CD4-positive, alpha-beta T cell (primary cell): Measurements from ENCODE around the gene FLRT1. TPM values are rescaled to one million over a fixed set of nuclear protein-coding genes. Genes with fewer than 3 reads are reported as not detected.

ENCODE experiments used
- ATAC-seq: fragments of 200-7000 bp; cut with Tn5 transposase; one replicate; pipeline ENCODE4 v1.10.0; 2022; ENCODE audit warnings: mild to moderate bottlenecking; ENCODE audit not compliant: poor library complexity
- CTCF ChIA-PET: fragments of 350-600 bp; sonication (Branson Sonifier 250); formaldehyde crosslinking; loops from one replicate; lab custom pipeline; 2021; ENCODE audit warnings: antibody characterized with exemption, inconsistent platforms; lab: Charles Lee
- POLR2A ChIA-PET: fragments of 350-600 bp; sonication (Branson Sonifier 250); formaldehyde crosslinking; loops from one replicate; lab custom pipeline; 2021; ENCODE audit warnings: antibody characterized with exemption, inconsistent platforms; lab: Charles Lee
- DNase-seq, 14 experiments: peaks; one replicate each; pipeline ENCODE4 v3.0.0-alpha.2; 2013 to 2020; ENCODE audit warnings: mixed read lengths in 2 of 14
- H3K27ac ChIP-seq, 2 donors: one replicate each; pipeline versions ENCODE4 v1.5.1 to v1.7.0; 2013; ENCODE audit warnings: low read length in 2 of 2, low read depth in 1 of 2, mild to moderate bottlenecking in 1 of 2
- H3K27me3 ChIP-seq, 2 experiments: 1 replicate in 1 of 2; 2 replicates in 1 of 2; pipeline versions ENCODE4 v1.6.1 to v1.7.0; 2013; ENCODE audit warnings: low read length in 2 of 2, control low read depth in 1 of 2, mild to moderate bottlenecking in 1 of 2, moderate library complexity in 1 of 2; ENCODE audit not compliant: insufficient read depth in 2 of 2, control insufficient read depth in 1 of 2
- H3K36me3 ChIP-seq: one replicate; pipeline ENCODE4 v1.6.1; 2013; ENCODE audit warnings: low read length, control low read depth; ENCODE audit not compliant: insufficient read depth
- H3K4me1 ChIP-seq: one replicate; pipeline ENCODE4 v1.6.1; 2013; ENCODE audit warnings: low read length, control low read depth; ENCODE audit not compliant: insufficient read depth
- H3K4me3 ChIP-seq: one replicate; pipeline ENCODE4 v1.5.1; 2013; ENCODE audit warnings: mild to moderate bottlenecking, low read length, moderate library complexity
- H3K9me3 ChIP-seq, 2 experiments: 1 replicate in 1 of 2; 2 replicates in 1 of 2; pipeline versions ENCODE4 v1.6.1 to v1.7.0; 2013; ENCODE audit warnings: low read length in 2 of 2, mild to moderate bottlenecking in 2 of 2, control low read depth in 1 of 2, moderate library complexity in 1 of 2; ENCODE audit not compliant: control insufficient read depth in 1 of 2, insufficient read depth in 1 of 2
- H3K27ac Mint-ChIP-seq: one replicate; pipeline ENCODE4 v1.8.0; 2020; ENCODE audit warnings: mixed read lengths
- H3K27me3 Mint-ChIP-seq: one replicate; pipeline ENCODE4 v1.8.0; 2021; ENCODE audit warnings: mixed read lengths
- H3K36me3 Mint-ChIP-seq: one replicate; pipeline ENCODE4 v1.8.0; 2021; ENCODE audit warnings: low read depth, mixed read lengths
- H3K4me1 Mint-ChIP-seq: one replicate; pipeline ENCODE4 v1.8.0; 2021; ENCODE audit warnings: low read depth, mixed read lengths
- H3K4me3 Mint-ChIP-seq: one replicate; pipeline ENCODE4 v1.8.0; 2020; ENCODE audit warnings: mild to moderate bottlenecking, mixed read lengths
- H3K9me3 Mint-ChIP-seq: one replicate; pipeline ENCODE4 v1.8.0; 2020; ENCODE audit warnings: mixed read lengths
- CTCF ChIP-seq: fragments of 200-600 bp; IDR thresholded peaks from one replicate; pipeline ENCODE4 v1.8.0; 2022; ENCODE audit warnings: antibody characterized with exemption, mild to moderate bottlenecking
- intact Hi-C, 2 experiments: fragments of 100-400 bp; cut with DNase I in 1 of 2; cut with micrococcal nuclease in 1 of 2; formaldehyde crosslinking; loops; one replicate each; pipeline versions ENCODE4 v1.15.1 to v1.9.0; 2023 to 2025; cut with DNase I, micrococcal nuclease
- total RNA-seq, 174 experiments: library from RNA in 2 of 174; stranded (reverse) in 2 of 174; gene quantifications; one replicate each; pipeline ENCODE4 v1.2.3 and lab custom pipeline; 2021 to 2026

The FLRT1 gene
- total RNA-seq, 2 experiments from 2014 or later: not detected

GRCh38 chr11:64015935-64016845, 19.5 kb upstream of the FLRT1 start:
- intact Hi-C loops: no loop called here

GRCh38 chr11:64017945-64018224, 17.8 kb upstream of the FLRT1 start:
- CTCF ChIA-PET: no interaction called here

More at GRCh38 chr11:64015935-64016845, 19.5 kb upstream of the FLRT1 start:
- Mint-ChIP-seq H3K36me3 (no peaks in the 10 kb centered on the region), H3K27ac (no peak overlapping the region), H3K9me3 (no peaks in the 10 kb centered on the region), H3K4me1 (no peaks in the 10 kb centered on the region), H3K27me3 (peaks cover 2% of the 10 kb centered on the region), H3K4me3 (no peak overlapping the region)
- POLR2A ChIA-PET: interaction anchor here (0.7 kb wide), 1 partner anchor 12 kb away, joined by 3 read pairs; no protein-coding TSS in a partner anchor
- DNase-seq (no peak), ATAC-seq (no peak)
- H3K4me3 ChIP-seq: no peak overlapping the region
- H3K4me1 ChIP-seq: no peaks in the 10 kb centered on the region
- peaks cover 0 to 6% of the 10 kb centered on the region in 2 experiments for H3K9me3 ChIP-seq
- CTCF ChIA-PET: no interaction called here
- no peak for TF ChIP-seq CTCF
- H3K36me3 ChIP-seq: no peaks in the 10 kb centered on the region
- no peak overlapping the region for H3K27ac ChIP-seq
- H3K27me3 ChIP-seq: no peaks in the 10 kb centered on the region

GRCh38 chr11:64018310-64018709, 17.4 kb upstream of the FLRT1 start:
- Mint-ChIP-seq H3K27ac (no peak overlapping the region), H3K27me3 (no peaks in the 10 kb centered on the region), H3K9me3 (no peaks in the 10 kb centered on the region), H3K4me1 (no peaks in the 10 kb centered on the region), H3K36me3 (no peaks in the 10 kb centered on the region), H3K4me3 (no peak overlapping the region)
- intact Hi-C loops: no loop called here
- H3K36me3 ChIP-seq: no peaks in the 10 kb centered on the region
- DNase-seq (no peak), ATAC-seq (no peak)
- H3K27me3 ChIP-seq: no peaks in the 10 kb centered on the region
- no peak overlapping the region for H3K27ac ChIP-seq
- ChIA-PET POLR2A (no interaction called here), CTCF (no interaction called here)
- no peak overlapping the region for H3K4me3 ChIP-seq
- no peaks in the 10 kb centered on the region for H3K4me1 ChIP-seq
- TF ChIP-seq CTCF: no peak
- no peaks in the 10 kb centered on the region for H3K9me3 ChIP-seq

More at GRCh38 chr11:64017945-64018224, 17.8 kb upstream of the FLRT1 start:
- Histone ChIP-seq H3K27me3 (no peaks in the 10 kb centered on the region), H3K4me1 (no peaks in the 10 kb centered on the region), H3K27ac (no peak overlapping the region), H3K9me3 (no peaks in the 10 kb centered on the region), H3K36me3 (no peaks in the 10 kb centered on the region), H3K4me3 (no peak overlapping the region)
- intact Hi-C loops: no loop called here
- H3K4me1 Mint-ChIP-seq: no peaks in the 10 kb centered on the region
- H3K9me3 Mint-ChIP-seq: no peaks in the 10 kb centered on the region
- H3K4me3 Mint-ChIP-seq: no peak overlapping the region
- no peak for DNase-seq
- POLR2A ChIA-PET: no interaction called here
- H3K27me3 Mint-ChIP-seq: no peaks in the 10 kb centered on the region
- no peak overlapping the region for H3K27ac Mint-ChIP-seq
- no peak for TF ChIP-seq CTCF
- ATAC-seq: no peak
- H3K36me3 Mint-ChIP-seq: no peaks in the 10 kb centered on the region
